Measurements from ENCODE around the gene TMEM59L. TPM values are rescaled to one million over a fixed set of nuclear protein-coding genes. Genes with fewer than 3 reads are reported as not detected.

Gene TMEM59L
- total and polyA plus RNA-seq, 2 of the 4 experiments (the other 2 are of a cell fraction): under 0.01 to 5.9 TPM

DNA sequence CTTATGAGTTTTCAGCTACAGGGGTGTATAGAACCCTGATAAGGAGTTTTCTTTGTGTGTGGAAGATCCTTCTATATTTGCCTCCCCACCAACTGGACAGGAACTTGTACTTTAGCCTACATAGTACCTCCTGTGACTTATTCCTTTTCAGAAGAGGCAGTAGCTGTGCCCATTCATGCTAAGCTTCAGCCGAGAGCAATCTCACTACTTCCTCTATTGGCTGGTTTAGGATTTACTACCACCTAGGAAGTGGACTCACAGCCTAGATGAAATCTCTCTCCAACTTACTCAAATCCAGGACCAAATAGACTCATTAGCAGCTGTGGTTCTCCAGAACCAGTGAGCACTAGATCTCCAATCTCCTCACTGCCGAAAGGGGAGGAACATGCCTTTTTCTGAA, 26.4 kb upstream of the TMEM59L start:
- H2BK15ac ChIP-seq (ENCODE audit: low read depth, low read length): no peak overlapping the region
- H3K79me1 ChIP-seq (ENCODE audit: low read depth in 1 of 2, low read length in 2 of 2): peaks cover 6 to 20% of the 10 kb centered on the region in 2 experiments; a peak in 3 of 4 replicates
- peaks cover 5% of the 10 kb centered on the region for H3K4me1 ChIP-seq (ENCODE audit: control insufficient read depth, insufficient read depth, low read length)
- no peak overlapping the region for H3K23ac ChIP-seq (ENCODE audit: low read depth, low read length)
- no peak overlapping the region for H3K4me3 ChIP-seq (ENCODE audit: insufficient read depth, low read depth, low read length)
- in situ Hi-C loops (cut with MboI; ENCODE audit: low sequenced_read_pairs) (no loop called here), intact Hi-C loops (cut with micrococcal nuclease) (loop anchor here (5.0 kb wide), 2 partner anchors 246 to 331 kb away; partner anchors contain the start of genes COPE, DDX49 and UPF1), dilution Hi-C loops (cut with HindIII; ENCODE audit: low sequenced_read_pairs, unreplicated experiment) (no loop called here)
- no peak overlapping the region for H3K9ac ChIP-seq (ENCODE audit: low read depth, low read length)
- ATAC-seq (ENCODE audit: low read depth): no peak
- TF ChIP-seq, protein P1, sequence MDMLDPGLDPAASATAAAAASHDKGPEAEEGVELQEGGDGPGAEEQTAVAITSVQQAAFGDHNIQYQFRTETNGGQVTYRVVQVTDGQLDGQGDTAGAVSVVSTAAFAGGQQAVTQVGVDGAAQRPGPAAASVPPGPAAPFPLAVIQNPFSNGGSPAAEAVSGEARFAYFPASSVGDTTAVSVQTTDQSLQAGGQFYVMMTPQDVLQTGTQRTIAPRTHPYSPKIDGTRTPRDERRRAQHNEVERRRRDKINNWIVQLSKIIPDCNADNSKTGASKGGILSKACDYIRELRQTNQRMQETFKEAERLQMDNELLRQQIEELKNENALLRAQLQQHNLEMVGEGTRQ (IDR thresholded peaks at IDR 0.05; ENCODE audit: low read depth, low read length): no peak
- TF ChIP-seq SMC3 (IDR thresholded peaks at IDR 0.05; ENCODE audit: low read depth, low read length) (no peak), RFX5 (IDR thresholded peaks at IDR 0.05; ENCODE audit: low read depth, low read length) (no peak), CEBPB (IDR thresholded peaks at IDR 0.05; ENCODE audit: low read depth, low read length) (no peak), RCOR1 (IDR thresholded peaks at IDR 0.05; ENCODE audit: insufficient replicate concordance, low read length) (no peak), CHD1 (IDR thresholded peaks at IDR 0.05; ENCODE audit: low read depth, low read length) (no peak), MAFK (IDR thresholded peaks at IDR 0.05; ENCODE audit: low read depth, low read length) (no peak), MXI1 (IDR thresholded peaks at IDR 0.05; ENCODE audit: borderline replicate concordance, low read depth, low read length) (no peak), NFE2L2 (IDR thresholded peaks at IDR 0.05; ENCODE audit: low read depth, low read length) (no peak), FOS (IDR thresholded peaks at IDR 0.05; ENCODE audit: low read depth, low read length) (no peak)
- TF ChIP-seq, protein P2, sequence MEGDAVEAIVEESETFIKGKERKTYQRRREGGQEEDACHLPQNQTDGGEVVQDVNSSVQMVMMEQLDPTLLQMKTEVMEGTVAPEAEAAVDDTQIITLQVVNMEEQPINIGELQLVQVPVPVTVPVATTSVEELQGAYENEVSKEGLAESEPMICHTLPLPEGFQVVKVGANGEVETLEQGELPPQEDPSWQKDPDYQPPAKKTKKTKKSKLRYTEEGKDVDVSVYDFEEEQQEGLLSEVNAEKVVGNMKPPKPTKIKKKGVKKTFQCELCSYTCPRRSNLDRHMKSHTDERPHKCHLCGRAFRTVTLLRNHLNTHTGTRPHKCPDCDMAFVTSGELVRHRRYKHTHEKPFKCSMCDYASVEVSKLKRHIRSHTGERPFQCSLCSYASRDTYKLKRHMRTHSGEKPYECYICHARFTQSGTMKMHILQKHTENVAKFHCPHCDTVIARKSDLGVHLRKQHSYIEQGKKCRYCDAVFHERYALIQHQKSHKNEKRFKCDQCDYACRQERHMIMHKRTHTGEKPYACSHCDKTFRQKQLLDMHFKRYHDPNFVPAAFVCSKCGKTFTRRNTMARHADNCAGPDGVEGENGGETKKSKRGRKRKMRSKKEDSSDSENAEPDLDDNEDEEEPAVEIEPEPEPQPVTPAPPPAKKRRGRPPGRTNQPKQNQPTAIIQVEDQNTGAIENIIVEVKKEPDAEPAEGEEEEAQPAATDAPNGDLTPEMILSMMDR (conservative IDR thresholded peaks at IDR 0.05; ENCODE audit: low read depth, low read length): no peak
- TF ChIP-seq, protein P3, sequence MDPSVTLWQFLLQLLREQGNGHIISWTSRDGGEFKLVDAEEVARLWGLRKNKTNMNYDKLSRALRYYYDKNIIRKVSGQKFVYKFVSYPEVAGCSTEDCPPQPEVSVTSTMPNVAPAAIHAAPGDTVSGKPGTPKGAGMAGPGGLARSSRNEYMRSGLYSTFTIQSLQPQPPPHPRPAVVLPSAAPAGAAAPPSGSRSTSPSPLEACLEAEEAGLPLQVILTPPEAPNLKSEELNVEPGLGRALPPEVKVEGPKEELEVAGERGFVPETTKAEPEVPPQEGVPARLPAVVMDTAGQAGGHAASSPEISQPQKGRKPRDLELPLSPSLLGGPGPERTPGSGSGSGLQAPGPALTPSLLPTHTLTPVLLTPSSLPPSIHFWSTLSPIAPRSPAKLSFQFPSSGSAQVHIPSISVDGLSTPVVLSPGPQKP (IDR thresholded peaks at IDR 0.05; ENCODE audit: borderline replicate concordance, low read depth, low read length): no peak
- peaks cover 4% of the 10 kb centered on the region for H3K36me3 ChIP-seq (ENCODE audit: control insufficient read depth, insufficient read depth, low read length)
- no peak overlapping the region for H2AFZ ChIP-seq (replicated peaks; ENCODE audit: low read length, poor library complexity)
- peaks cover 6% of the 10 kb centered on the region for H4K20me1 ChIP-seq (ENCODE audit: insufficient read depth, low read length)
- no peak overlapping the region for H3K4ac ChIP-seq (ENCODE audit: low read depth, low read length)
- peaks cover 2% of the 10 kb centered on the region; the same call in 1 of the 2 replicates for H3K27me3 ChIP-seq (ENCODE audit: control insufficient read depth, insufficient read depth, low read length)
- BruUV-seq (replicated peaks): no TSS peak
- POLR2A ChIA-PET (ENCODE audit: unreplicated experiment): no interaction called here
- H3K9me1 ChIP-seq (ENCODE audit: insufficient read depth, low read length): peaks cover 4% of the 10 kb centered on the region; the same call in 1 of the 2 replicates
- H3K56ac ChIP-seq (ENCODE audit: extremely low read depth, insufficient read depth, low read length): no peak overlapping the region
- no peak overlapping the region for H2AK9ac ChIP-seq (replicated peaks; ENCODE audit: low read depth, low read length, poor library complexity)
- H3K9me3 ChIP-seq (ENCODE audit: control insufficient read depth, insufficient read depth, low read length): no peaks in the 10 kb centered on the region
- H2BK20ac ChIP-seq (ENCODE audit: low read depth, low read length): no peak overlapping the region
- H4K91ac ChIP-seq (ENCODE audit: insufficient read depth, low read depth, low read length): no peak overlapping the region
- no peak overlapping the region; the same call in 1 of the 2 replicates for H3K14ac ChIP-seq (replicated peaks; ENCODE audit: low read depth, low read length)
- H3K27ac ChIP-seq (ENCODE audit: insufficient read depth, low read length): no peak overlapping the region
- 20% methylated on average over 1 of the region's 2 CpGs; no CpG with 5 or more reads in 1 of the 2 experiments for WGBS, 2 experiments (ENCODE audit: extremely low coverage in 2 of 2, insufficient read length in 1 of 2)
- H2AK5ac ChIP-seq (ENCODE audit: low read depth, low read length): peak overlapping the region; percentile 44; the same call in 1 of the 2 replicates
- no peak overlapping the region for H4K8ac ChIP-seq (ENCODE audit: low read depth in 2 of 2, low read length in 2 of 2)
- H3K18ac ChIP-seq (ENCODE audit: low read depth, low read length): no peak overlapping the region
- no peak overlapping the region for H2BK120ac ChIP-seq (ENCODE audit: low read depth, low read length)
- DNase-seq: no peak
- H2BK5ac ChIP-seq (ENCODE audit: low read depth, low read length, poor library complexity, severe bottlenecking): no peak overlapping the region
- H3K4me2 ChIP-seq (ENCODE audit: low read depth, low read length): no peak overlapping the region
- CTCF ChIA-PET: no interaction called here
- no peak overlapping the region for H4K5ac ChIP-seq (ENCODE audit: low read depth, low read length)

Measured in IMR-90 (cell line).